SIG-M5 treated with dmso at 0.1 percent for 504 hours (cell line): ENCODE measurements around the gene DCAF10.
A peak's percentile ranks its signal among the peaks of the same experiment; 100 is the strongest.
"Not testable (repeated sequence)": the region's sequence is repeated elsewhere in the genome, so short reads cannot be mapped to it uniquely, and the experiment has no call there.

Experiments
- DNase-seq: peaks from one replicate; lab custom pipeline; 2025; ENCODE audit not compliant: unreplicated experiment; lab: John Stamatoyannopoulos, UW

DCAF10 gene

GRCh38 chr9:37800631-37801286, at the start of gene DCAF10:
Gene DCAF10 (plus strand): TSS chr9:37800797. CDS start chr9:37800867, 70 bp downstream.
- DNase-seq: peak; percentile 77

- DNase-seq: no peak
Measured at GRCh38 chr9:37751186-37751585, 49.4 kb upstream of the DCAF10 start.

GRCh38 chr9:37751704-37752103, 48.9 kb upstream of the DCAF10 start:
- DNase-seq: not testable (repeated sequence)

- not testable (repeated sequence) for DNase-seq
Measured at GRCh38 chr9:37752112-37752511, 48.5 kb upstream of the DCAF10 start.

GRCh38 chr9:37752642-37753488, 47.7 kb upstream of the DCAF10 start:
- no peak for DNase-seq

GRCh38 chr9:37753489-37754190, 47.0 kb upstream of the DCAF10 start, which contains the start of gene TRMT10B:
Gene TRMT10B (plus strand): TSS chr9:37753805. CDS start chr9:37761932, 8,127 bp downstream.
- peak; percentile 68 for DNase-seq

- no peak for DNase-seq
Measured at GRCh38 chr9:37758747-37759146, 41.9 kb upstream of the DCAF10 start.

- no peak for DNase-seq
Measured at GRCh38 chr9:37760416-37761161, 40.0 kb upstream of the DCAF10 start.

- no peak for DNase-seq
Measured at GRCh38 chr9:37761511-37761910, 39.1 kb upstream of the DCAF10 start.

GRCh38 chr9:37765263-37765662, 35.3 kb upstream of the DCAF10 start:
- DNase-seq: not testable (repeated sequence)

GRCh38 chr9:37769306-37769705, 31.3 kb upstream of the DCAF10 start:
- no peak for DNase-seq

GRCh38 chr9:37769995-37770394, 30.6 kb upstream of the DCAF10 start:
- no peak for DNase-seq

- no peak for DNase-seq
Measured at GRCh38 chr9:37775216-37775919, 25.2 kb upstream of the DCAF10 start.

GRCh38 chr9:37776328-37776727, 24.3 kb upstream of the DCAF10 start:
- no peak for DNase-seq

GRCh38 chr9:37778534-37778933, 22.1 kb upstream of the DCAF10 start:
- DNase-seq: no peak

GRCh38 chr9:37784291-37784615, 16.3 kb upstream of the DCAF10 start:
- no peak for DNase-seq

GRCh38 chr9:37784616-37785483, 15.7 kb upstream of the DCAF10 start, which contains the start of gene EXOSC3:
Gene EXOSC3 (minus strand): TSS chr9:37785064. CDS start chr9:37785044, 20 bp downstream.
- peak; percentile 91 for DNase-seq

- DNase-seq: no peak
Measured at GRCh38 chr9:37787059-37787458, 13.5 kb upstream of the DCAF10 start.

GRCh38 chr9:37788332-37788731, 12.3 kb upstream of the DCAF10 start:
- peak; percentile 32 for DNase-seq
